ENCODE data around the gene SMYD2.

DNA sequence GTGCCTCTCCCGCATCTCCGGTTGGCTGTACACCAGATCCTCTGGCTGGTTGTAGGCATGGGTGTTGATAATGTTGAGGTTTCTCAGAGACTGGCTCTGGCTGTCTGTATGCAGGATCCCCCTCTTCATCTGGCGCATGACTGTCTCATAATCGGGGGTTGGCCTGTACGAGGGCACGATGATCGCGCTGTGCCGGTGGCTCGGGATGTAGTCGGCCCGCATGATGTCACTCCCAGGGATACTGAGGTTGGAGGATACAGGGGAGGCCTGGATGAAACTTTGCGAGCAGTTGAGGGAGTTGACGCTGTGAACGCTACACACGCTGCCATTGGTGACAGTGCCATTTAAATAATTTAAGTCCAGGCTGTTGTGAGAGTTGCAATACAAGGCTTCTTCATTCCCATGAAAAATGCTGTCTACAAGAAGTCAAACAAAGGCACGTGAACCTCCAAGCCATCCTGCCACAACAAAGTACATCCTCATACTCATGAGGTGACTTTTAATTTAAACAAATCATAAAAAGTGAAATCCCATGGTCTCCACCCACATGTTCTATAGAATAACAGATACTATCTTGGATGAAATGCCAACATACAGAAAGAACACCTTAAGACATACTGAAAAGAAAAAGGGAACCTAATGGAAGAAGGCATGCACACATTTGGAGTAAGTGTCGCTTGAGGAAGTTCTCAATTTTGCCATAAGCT is 103.6 kb downstream of the SMYD2 start:
- TF ChIP-seq POLR2A (IDR thresholded peaks at IDR 0.05; ENCODE audit: low read length) = no peak
- TF ChIP-seq GATA1 (IDR thresholded peaks at IDR 0.05; ENCODE audit: low read depth, low read length) = no peak
